ENCODE measurements around the gene SGF29. TPM values are rescaled to one million over a fixed set of nuclear protein-coding genes. Genes with fewer than 3 reads are reported as not detected.
"Not testable (repeated sequence)": the region's sequence is repeated elsewhere in the genome, so short reads cannot be mapped to it uniquely, and the experiment has no call there.

SGF29 gene
- total RNA-seq, 2 donors from 2014 or later = 49.7 to 53.7 TPM

DNA sequence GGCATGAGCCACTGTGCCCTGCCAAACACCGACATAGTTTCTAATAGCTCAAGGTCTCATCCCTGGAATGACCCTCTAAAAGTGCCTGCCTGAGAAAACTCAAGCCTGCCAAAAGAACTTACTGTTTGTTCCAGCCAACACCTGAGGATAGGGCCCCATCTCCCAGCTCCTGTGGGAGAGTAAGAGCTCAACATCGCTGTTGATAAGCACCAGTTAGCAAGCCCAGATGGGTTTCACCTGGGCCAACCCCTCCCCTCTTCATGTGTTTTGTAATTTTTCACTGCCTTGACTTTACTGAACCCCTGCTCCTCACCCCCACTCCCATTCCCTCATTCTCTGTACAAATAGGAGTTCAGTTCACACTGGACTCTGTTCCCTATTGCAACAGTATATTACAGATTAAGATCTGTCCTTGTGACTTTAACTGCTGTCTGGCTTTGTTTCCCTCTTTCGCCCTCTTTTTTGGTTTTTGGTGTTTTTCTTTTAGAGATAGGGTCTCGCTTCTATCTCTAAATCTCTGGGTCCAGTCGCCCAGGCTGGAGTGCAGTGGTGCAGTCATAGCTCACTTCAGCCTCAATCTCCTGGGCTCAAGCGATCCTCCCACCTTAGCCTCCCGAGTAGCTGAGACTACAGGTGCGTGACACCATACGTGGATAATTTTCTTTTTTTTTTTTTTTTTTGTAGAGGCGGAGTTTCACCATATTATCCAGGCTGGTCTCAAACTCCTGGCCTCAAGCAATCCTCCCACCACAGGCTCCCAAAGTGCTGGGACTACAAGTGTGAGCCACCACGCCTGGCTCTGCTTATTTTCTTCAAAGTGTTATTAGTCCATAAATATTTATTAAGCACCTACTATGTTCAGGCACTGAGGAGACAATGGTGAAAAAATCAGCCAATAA is 27.3 kb upstream of the SGF29 start:
- Mint-ChIP-seq H3K27ac (no peak overlapping the region), H3K4me1 (peaks cover 10% of the 10 kb centered on the region), H3K27me3 (no peaks in the 10 kb centered on the region), H3K36me3 (ENCODE audit: low read depth) (no peaks in the 10 kb centered on the region), H3K4me3 (no peak overlapping the region)
- H3K9me3 ChIP-seq (ENCODE audit: control insufficient read depth, low read length, poor library complexity, severe bottlenecking) = no peaks in the 10 kb centered on the region
- ATAC-seq (no peak), DNase-seq (no peak)

DNA sequence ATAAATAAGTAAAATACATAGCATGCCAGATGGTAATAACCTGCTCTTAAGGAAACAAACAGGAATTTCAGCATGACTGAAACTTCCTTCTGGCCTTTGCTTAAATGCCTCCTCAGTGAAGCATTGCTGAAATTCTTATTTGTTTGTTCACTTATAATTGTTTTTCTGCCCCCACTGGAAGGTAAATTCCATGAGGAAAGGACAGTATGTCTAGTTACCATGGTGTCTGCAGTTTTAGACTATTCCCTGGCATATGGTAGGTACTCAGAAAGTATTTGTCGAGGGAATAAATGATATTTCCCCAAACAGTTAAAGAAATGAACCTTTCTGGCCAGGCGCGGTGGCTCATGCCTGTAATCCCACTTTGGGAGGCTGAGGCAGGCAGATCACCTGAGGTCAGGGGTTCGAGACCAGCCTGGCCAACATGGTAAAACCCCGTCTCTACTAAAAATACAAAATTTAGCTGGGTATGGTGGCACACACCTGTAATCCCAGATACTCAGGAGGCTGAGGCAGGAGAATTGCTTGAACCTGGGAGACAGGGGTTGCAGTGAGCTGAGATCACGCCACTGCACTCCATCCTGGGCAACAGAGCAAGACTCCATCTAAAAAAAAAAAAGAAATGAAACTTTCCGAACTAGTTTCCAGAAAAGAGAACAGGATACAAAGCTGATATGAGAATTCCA is 26.5 kb upstream of the SGF29 start:
- H3K27me3 Mint-ChIP-seq; DNase-seq; H3K36me3 Mint-ChIP-seq (ENCODE audit: low read depth); H3K4me3 Mint-ChIP-seq; H3K27ac Mint-ChIP-seq; ATAC-seq; H3K9me3 ChIP-seq (ENCODE audit: control insufficient read depth, low read length, poor library complexity, severe bottlenecking): not testable (repeated sequence)
- peaks cover 13% of the 10 kb centered on the region for H3K4me1 Mint-ChIP-seq

DNA sequence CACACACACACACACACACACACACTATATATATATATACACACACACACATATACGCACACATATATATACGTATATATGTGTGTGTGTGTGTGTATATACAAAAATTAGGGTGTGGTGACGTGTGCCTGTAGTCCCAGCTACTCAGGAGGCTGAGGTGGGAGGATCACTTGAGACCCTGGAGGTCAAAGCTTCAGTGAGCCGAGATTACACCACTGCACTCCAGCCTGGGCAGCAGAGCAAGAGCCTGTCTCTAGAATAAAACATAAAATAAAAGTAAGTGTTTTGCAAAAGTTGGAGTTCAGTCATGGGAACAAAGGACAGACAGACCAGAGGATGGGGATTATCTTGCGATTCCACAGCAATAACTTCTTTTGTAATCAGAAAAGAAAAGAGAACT is 25.7 kb upstream of the SGF29 start:
- no peaks in the 10 kb centered on the region for H3K9me3 ChIP-seq (ENCODE audit: control insufficient read depth, low read length, poor library complexity, severe bottlenecking)
- Mint-ChIP-seq H3K4me3 (no peak overlapping the region), H3K4me1 (peaks cover 15% of the 10 kb centered on the region), H3K27me3 (no peaks in the 10 kb centered on the region), H3K27ac (no peak overlapping the region), H3K36me3 (ENCODE audit: low read depth) (no peaks in the 10 kb centered on the region)
- no peak for DNase-seq
- no peak for ATAC-seq

DNA sequence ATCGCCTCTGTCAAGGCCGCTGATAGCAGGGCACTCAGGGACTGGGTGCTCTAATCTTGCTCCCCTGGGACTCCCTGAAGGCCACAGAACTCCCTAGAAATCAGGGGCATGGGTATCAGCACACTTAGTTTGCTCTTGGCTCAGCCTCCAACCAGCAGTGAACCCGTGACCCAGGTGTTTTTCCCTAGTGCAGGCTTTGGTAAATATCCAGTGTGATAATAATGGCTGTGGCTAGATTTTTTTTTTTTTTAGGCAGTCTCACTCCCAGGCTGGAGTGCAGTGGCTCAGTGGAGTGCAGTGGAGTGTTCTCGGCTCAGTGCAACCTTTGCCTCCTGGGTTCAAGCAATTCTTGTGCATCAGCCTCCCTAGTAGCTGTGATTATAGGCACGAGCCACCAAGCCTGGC is 25.3 kb upstream of the SGF29 start:
- H3K9me3 ChIP-seq (ENCODE audit: control insufficient read depth, low read length, poor library complexity, severe bottlenecking) = no peaks in the 10 kb centered on the region
- Mint-ChIP-seq H3K36me3 (ENCODE audit: low read depth) (no peaks in the 10 kb centered on the region), H3K27me3 (no peaks in the 10 kb centered on the region), H3K4me3 (no peak overlapping the region), H3K4me1 (peaks cover 15% of the 10 kb centered on the region), H3K27ac (no peak overlapping the region)
- DNase-seq = no peak
- ATAC-seq = no peak

DNA sequence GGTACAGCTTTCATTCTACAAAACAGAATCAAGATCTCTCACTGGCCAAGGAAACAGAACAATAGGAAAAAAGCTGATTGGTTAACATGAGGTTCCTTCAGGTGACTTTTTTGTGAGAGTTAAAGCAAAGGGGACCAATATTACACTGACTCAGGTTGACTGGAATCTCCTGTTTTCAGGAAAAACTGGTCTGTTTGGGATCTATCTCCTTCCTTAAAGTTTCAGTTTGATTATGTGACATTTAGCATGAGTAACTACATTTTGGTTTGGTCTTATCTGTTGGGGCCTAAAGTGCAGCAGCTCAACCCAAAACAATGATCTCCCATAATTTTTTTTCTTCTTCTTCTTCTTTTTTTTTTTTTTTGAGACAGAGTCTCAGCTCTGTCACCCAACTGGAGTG is 24.6 kb upstream of the SGF29 start:
- no peaks in the 10 kb centered on the region for H3K27me3 Mint-ChIP-seq
- no peak overlapping the region for H3K4me3 Mint-ChIP-seq
- DNase-seq (no peak), ATAC-seq (no peak)
- H3K27ac Mint-ChIP-seq = no peak overlapping the region
- H3K4me1 Mint-ChIP-seq = peaks cover 18% of the 10 kb centered on the region
- H3K9me3 ChIP-seq (ENCODE audit: control insufficient read depth, low read length, poor library complexity, severe bottlenecking) = no peaks in the 10 kb centered on the region
- H3K36me3 Mint-ChIP-seq (ENCODE audit: low read depth) = no peaks in the 10 kb centered on the region

DNA sequence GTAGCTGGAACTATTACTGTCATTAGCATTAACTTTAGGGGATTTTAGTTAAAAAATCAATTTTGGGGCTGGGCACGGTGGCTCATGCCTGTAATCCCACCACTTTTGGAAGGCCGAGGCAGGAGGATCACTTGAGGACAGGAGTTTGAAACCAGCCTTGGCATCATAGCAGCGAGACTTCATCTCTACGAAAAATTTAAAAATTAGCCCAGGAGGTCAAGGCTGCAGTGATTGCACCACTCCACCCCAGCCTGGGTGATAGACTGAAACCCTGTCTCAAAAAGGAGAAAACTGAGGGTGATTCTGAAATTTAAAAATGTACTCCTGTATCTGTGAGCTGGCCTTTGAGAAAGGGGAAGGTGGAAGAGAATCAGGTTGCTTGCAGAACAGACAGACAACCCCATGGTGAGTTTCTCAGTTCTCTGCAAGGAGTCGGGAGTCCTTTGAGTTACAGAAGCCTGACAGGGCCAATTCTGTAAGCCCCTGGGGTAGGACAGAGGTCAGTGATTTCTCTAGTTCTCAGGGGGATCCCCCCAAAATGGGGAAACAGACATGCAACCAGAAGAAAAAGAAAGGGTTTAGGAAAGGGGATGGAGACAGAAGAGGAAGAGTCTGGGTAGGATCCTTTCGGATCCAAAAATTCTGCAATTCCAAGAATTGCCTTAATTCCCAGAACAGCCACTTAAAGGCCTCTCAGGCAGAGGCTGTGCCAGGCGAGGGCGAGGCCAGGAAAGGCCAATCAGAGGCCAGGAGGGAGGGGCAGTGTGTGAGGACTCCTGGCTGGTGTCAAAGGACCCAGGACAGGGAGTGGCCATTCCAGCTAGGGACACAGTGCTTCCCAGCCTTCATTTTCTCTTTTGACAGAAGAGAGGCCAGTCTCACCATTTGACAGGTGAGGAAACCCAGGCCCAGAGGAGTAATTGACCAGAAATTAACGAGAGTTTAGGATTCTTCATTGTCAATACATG is 21.7 kb upstream of the SGF29 start:
- no peak overlapping the region for H3K4me3 Mint-ChIP-seq
- ATAC-seq = no peak
- no peaks in the 10 kb centered on the region for H3K27me3 Mint-ChIP-seq
- H3K9me3 ChIP-seq (ENCODE audit: control insufficient read depth, low read length, poor library complexity, severe bottlenecking) = no peaks in the 10 kb centered on the region
- peak overlapping the region; percentile 92 for H3K27ac Mint-ChIP-seq
- H3K4me1 Mint-ChIP-seq = peaks cover 24% of the 10 kb centered on the region
- DNase-seq = no peak
- no peaks in the 10 kb centered on the region for H3K36me3 Mint-ChIP-seq (ENCODE audit: low read depth)

DNA sequence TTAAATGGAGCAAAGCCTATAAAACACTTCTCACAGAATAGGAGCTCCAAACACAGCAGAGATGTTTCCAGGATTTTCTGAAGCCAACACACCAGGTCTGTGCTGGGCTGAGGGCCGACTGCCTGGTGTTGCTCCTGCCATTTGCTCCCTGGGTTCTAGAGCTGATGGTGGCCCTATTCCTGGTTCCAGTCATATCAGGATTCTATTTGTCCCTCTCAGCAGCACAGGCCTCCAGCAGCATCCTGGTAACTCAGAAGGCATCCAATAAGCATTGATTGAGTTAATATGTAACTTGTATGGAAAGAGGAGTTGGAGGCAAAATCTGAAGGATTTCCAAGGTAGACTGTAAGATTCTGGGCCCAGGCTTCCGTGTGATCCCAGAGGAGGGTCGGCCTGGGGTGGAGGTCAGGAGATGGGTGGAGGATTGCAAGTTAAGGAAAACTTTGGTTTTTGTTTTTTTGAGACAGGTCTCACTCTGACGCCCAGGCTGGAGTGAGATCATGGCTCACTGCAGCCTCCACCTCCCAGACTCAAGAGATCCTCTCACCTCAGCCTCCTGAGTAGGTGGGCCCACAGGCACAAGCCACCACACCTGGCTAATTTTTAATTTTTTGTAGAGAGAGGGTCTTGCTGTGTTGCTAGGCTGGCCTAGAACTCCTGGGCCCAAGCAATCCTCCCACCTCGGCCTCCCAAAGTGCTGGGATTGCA is 20.6 kb upstream of the SGF29 start:
- H3K4me1 Mint-ChIP-seq = peaks cover 32% of the 10 kb centered on the region
- ATAC-seq (no peak), DNase-seq (no peak)
- H3K27ac Mint-ChIP-seq = peak overlapping the region; percentile 92
- H3K27me3 Mint-ChIP-seq = no peaks in the 10 kb centered on the region
- H3K36me3 Mint-ChIP-seq (ENCODE audit: low read depth) = peaks cover 2% of the 10 kb centered on the region
- no peaks in the 10 kb centered on the region for H3K9me3 ChIP-seq (ENCODE audit: control insufficient read depth, low read length, poor library complexity, severe bottlenecking)
- peak overlapping the region; percentile 75 for H3K4me3 Mint-ChIP-seq

DNA sequence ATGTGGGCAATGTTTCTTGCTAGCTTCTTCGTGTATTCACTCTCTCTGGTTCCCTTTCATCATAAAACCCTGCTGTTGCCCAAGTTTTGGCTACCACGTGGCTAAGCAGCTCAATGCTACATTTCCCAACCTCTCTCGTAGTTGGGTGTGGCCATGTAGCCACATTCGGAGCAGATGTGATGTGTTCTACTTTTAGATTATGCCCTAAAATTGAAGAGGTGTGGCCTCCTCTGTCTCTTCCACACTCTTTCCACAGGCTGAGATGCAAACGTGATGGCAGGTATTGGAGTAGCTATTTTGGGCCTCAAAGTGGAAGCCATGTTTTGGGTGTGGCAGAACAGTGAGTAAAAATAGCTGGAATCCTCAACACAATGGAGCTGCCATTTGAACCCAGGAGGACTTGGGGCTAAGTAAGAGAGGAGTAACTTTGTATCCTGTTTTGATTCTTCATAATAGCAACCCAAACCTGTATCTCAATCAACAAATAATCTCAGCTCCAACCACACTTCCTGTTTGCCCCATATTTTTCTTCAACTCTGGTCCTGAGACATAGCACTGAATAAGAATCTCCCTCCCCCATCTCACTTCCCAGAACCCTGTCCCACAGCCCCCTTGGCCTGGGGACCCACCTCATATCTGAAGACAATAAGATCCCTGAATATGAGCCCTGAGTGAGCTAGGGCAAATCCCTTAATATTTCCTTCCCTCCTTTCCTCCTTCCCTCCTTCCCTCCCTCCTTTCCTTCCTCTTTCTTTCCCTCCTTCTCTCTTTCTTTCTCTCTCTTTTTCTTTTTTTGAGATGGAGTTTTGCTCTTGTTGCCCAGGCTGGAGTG is 19.0 kb upstream of the SGF29 start:
- H3K9me3 ChIP-seq (ENCODE audit: control insufficient read depth, low read length, poor library complexity, severe bottlenecking) = no peaks in the 10 kb centered on the region
- Mint-ChIP-seq H3K4me1 (peaks cover 42% of the 10 kb centered on the region), H3K27me3 (no peaks in the 10 kb centered on the region), H3K27ac (peak overlapping the region; percentile 92), H3K36me3 (ENCODE audit: low read depth) (peaks cover 2% of the 10 kb centered on the region), H3K4me3 (peak overlapping the region; percentile 71)
- ATAC-seq = peak; percentile 80
- no peak for DNase-seq

DNA sequence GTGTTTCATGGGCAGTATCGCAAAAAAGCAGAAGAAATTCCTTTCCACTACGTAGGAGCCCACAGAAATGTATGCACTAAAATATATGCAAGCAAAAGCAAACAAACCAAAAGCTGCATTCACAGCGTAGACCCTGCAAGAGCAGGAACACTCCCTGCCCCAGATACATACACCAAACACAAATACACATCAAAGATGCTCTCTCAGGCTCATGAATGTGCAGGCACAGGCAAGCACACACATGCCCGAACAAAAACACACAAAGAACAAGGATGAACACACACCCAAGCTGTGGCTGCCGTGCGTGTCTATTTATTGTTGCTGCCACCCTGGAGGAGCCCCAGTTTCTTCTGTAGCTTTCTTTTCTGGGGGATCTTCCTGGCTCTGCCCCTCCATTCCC is 16.6 kb upstream of the SGF29 start:
- H3K9me3 ChIP-seq (ENCODE audit: control insufficient read depth, low read length, poor library complexity, severe bottlenecking) = no peaks in the 10 kb centered on the region
- Mint-ChIP-seq H3K4me3 (no peak overlapping the region), H3K27ac (peak overlapping the region; percentile 94), H3K27me3 (no peaks in the 10 kb centered on the region), H3K4me1 (peaks cover 49% of the 10 kb centered on the region), H3K36me3 (ENCODE audit: low read depth) (peaks cover 2% of the 10 kb centered on the region)
- DNase-seq (no peak), ATAC-seq (no peak)

DNA sequence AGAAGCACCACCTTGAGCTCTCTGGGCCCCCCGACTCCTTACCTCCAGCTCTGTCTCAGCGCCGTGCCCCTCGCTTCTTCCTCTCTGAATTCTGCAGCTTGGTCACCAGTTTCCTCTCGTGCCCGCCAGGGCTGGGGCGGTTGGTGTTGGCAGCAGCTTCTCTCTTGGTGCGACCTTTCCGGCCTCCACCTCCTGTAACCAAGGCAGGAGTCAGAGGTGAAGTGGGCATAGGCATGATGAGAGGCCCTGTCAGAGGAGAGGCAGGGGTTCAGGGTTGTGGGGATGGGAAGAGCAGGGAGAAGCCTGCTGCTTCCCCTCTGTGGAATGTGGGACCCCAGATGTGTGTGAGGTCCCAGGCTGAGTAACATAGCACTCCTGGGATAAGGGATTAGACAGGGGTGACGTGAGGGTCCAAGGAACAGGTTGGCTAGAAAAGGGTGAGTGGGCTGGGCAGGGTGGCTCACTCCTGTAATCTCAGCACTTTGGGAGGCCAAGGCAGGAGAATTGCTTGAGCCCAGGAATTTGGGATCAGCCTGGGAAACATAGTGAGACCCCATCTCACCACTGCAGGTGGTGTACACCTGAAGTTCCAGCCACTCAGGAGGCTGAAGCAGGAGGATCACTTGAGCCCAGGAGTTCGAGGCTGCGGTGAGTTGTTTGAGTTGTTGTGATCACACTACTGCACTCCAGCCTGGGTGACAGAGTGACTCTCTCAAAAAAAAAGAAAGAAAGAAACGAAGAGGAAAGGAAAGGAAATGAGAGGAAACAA is 15.6 kb upstream of the SGF29 start:
- no peaks in the 10 kb centered on the region for H3K9me3 ChIP-seq (ENCODE audit: control insufficient read depth, low read length, poor library complexity, severe bottlenecking)
- Mint-ChIP-seq H3K27ac (peak overlapping the region; percentile 94), H3K27me3 (no peaks in the 10 kb centered on the region), H3K36me3 (ENCODE audit: low read depth) (peaks cover 2% of the 10 kb centered on the region), H3K4me3 (no peak overlapping the region), H3K4me1 (peaks cover 48% of the 10 kb centered on the region)
- DNase-seq (no peak), ATAC-seq (no peak)

DNA sequence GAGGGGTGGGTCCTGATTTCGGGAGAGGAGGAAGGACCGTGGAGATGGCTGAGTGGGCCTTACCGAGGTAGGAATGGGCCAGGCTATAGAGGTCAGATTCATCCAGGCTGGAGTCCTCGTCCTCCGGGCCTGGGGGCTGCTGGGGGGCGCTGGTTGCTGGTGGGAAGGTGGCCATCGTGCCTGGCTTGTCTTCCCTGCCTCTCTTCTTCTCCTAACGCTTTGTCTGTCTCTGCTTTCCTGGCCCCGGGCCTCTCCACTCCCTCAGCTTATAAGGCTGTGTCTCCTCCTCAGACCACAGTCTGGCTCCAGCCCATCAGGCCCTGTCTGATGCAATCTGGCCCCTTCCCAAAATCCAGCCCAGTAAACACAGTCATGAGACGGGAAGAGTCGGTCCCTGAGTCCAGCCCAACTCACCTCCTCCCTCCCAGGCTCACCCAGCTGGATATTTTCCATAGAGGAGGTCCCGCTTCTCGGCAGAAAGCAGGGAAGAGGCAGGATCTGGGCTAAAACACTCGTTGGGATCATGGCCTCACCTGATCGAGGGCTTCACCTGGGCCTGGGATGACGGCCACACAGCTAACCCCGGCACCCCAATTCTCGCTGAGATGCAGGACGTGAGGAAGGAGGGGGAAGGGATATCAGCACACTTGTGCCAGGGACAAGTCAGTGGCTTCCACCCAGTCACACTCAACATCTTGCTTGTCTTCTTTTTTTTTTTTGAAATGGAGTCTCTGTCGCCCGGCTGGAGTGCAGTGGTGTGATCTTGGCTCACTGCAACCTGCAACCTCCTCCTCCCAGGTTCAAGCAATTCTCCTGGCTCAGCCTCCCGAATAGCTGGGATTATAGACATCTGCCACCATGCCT is 14.8 kb upstream of the SGF29 start, which contains the start of gene NUPR1:
Gene NUPR1, minus strand, starts transcription at position 242 of the 864 bp plus-strand sequence. Its CDS starts 67 bp downstream, at position 175.
- ATAC-seq (no peak), DNase-seq (no peak)
- no peaks in the 10 kb centered on the region for H3K9me3 ChIP-seq (ENCODE audit: control insufficient read depth, low read length, poor library complexity, severe bottlenecking)
- Mint-ChIP-seq H3K36me3 (ENCODE audit: low read depth) (peaks cover 2% of the 10 kb centered on the region), H3K27ac (peak within 1 kb of the TSS; percentile 94), H3K27me3 (no peaks in the 10 kb centered on the region), H3K4me1 (peaks cover 48% of the 10 kb centered on the region), H3K4me3 (no peak within 1 kb of the TSS)

Measured in T-helper 17 cell (primary cell).